IPS-18a (cell line): ENCODE results near the gene GPA33.

Source experiments
- H3K27ac ChIP-seq: one replicate; pipeline ENCODE4 v1.5.1; 2013; ENCODE audit warnings: low read length
- H3K27me3 ChIP-seq: one replicate; pipeline ENCODE4 v1.6.1; 2013; ENCODE audit warnings: mild to moderate bottlenecking, low read length; ENCODE audit not compliant: control insufficient read depth, insufficient read depth
- H3K36me3 ChIP-seq: one replicate; pipeline ENCODE4 v1.6.1; 2013; ENCODE audit warnings: low read depth, low read length; ENCODE audit not compliant: control insufficient read depth
- H3K4me1 ChIP-seq: one replicate; pipeline ENCODE4 v1.6.1; 2013; ENCODE audit warnings: low read depth, low read length; ENCODE audit not compliant: control insufficient read depth
- H3K4me3 ChIP-seq: one replicate; pipeline ENCODE4 v1.5.1; 2013; ENCODE audit warnings: low read length
- H3K9ac ChIP-seq: one replicate; pipeline ENCODE4 v1.6.1; 2013; ENCODE audit warnings: mild to moderate bottlenecking, low read length, moderate library complexity
- H3K9me3 ChIP-seq: one replicate; pipeline ENCODE4 v1.6.1; 2013; ENCODE audit warnings: low read depth, low read length; ENCODE audit not compliant: control insufficient read depth

GPA33 gene

DNA sequence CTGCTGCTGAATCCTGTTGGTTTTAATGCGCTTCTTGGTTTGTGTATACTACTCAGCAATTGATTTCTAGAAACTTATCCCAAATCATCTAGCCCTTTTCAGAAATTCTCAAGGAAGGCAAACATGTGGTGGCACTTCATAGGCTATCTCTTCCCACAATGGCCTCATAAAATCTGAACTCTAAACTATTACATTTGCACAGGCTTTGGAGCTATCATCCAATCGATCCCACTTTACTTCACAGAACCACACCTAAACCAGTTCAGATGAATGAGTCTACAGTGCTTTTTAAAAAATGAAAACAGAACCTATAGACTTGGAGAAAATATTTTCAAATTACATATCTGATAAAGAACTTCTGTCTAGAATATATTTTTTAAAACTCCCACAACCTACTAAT, 10.6 kb upstream of the GPA33 start:
- H3K27ac ChIP-seq = no peak overlapping the region
- H3K9me3 ChIP-seq = no peaks in the 10 kb centered on the region
- H3K27me3 ChIP-seq = no peaks in the 10 kb centered on the region
- H3K4me1 ChIP-seq = peaks cover 27% of the 10 kb centered on the region
- no peak overlapping the region for H3K4me3 ChIP-seq
- no peak overlapping the region for H3K9ac ChIP-seq
- no peaks in the 10 kb centered on the region for H3K36me3 ChIP-seq

DNA sequence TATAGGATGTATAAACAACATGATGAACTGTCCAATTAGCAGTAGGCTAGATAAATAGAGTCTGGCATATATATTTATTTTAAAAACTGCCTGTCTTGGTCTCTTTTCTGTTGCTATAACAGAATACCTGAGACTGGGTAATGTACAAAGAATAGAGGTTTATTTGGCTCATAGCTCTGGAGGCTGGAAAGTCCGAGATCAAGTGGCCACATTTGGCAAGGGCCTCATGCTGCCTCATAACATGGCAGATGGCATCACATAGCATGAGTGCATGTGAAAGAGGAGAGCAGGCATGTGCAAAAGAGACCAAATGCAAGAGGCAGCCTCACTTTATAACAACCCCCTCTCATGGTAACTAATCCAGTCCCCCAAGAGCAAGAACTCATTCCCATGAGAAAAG, 9.7 kb upstream of the GPA33 start:
- Histone ChIP-seq H3K4me3 (no peak overlapping the region), H3K27me3 (no peaks in the 10 kb centered on the region), H3K9ac (no peak overlapping the region), H3K27ac (no peak overlapping the region), H3K4me1 (peaks cover 18% of the 10 kb centered on the region), H3K36me3 (no peaks in the 10 kb centered on the region), H3K9me3 (no peaks in the 10 kb centered on the region)

DNA sequence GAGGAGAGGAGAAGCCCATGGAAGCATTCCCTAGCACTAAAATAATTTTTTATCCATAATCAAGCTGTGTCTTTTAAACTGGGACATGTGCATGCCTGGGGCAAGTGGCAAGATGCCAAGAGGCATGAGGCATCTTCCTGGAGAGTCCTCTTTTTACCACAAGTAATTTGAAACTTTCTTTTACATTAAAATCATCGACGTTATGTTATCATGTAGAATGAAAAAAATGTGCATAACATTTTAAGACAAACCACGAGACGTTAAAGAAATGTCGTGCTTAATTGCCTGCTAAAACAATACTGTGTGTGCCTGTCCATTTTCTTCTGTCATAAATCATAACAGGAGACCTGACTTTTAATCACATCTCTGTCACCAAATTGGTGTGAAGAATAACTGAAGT, 5.2 kb upstream of the GPA33 start:
- no peak overlapping the region for H3K9ac ChIP-seq
- no peak overlapping the region for H3K27ac ChIP-seq
- no peaks in the 10 kb centered on the region for H3K36me3 ChIP-seq
- no peak overlapping the region for H3K4me3 ChIP-seq
- no peaks in the 10 kb centered on the region for H3K4me1 ChIP-seq
- H3K27me3 ChIP-seq = no peaks in the 10 kb centered on the region
- H3K9me3 ChIP-seq = no peaks in the 10 kb centered on the region

DNA sequence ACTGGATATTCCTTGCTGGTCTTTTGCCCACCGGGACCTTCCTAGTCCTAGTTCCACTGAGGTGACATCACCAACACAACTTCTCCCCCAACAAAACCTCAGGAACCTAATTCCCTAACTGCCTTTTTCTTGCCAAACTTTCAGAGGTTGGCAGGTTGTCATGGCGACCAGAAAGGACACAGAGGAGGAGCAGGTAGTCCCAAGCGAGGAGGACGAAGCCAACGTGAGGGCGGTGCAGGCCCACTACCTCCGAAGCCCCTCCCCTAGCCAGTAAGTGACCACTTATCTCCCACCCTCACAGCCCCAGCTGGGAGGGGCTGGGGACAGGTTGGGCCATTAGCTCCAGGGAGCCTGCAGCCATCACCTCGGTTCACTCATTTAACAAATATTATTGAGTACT, 4.5 kb upstream of the GPA33 start:
- Histone ChIP-seq H3K9me3 (no peaks in the 10 kb centered on the region), H3K36me3 (no peaks in the 10 kb centered on the region), H3K27me3 (no peaks in the 10 kb centered on the region), H3K27ac (no peak overlapping the region), H3K4me1 (no peaks in the 10 kb centered on the region), H3K9ac (no peak overlapping the region), H3K4me3 (no peak overlapping the region)

DNA sequence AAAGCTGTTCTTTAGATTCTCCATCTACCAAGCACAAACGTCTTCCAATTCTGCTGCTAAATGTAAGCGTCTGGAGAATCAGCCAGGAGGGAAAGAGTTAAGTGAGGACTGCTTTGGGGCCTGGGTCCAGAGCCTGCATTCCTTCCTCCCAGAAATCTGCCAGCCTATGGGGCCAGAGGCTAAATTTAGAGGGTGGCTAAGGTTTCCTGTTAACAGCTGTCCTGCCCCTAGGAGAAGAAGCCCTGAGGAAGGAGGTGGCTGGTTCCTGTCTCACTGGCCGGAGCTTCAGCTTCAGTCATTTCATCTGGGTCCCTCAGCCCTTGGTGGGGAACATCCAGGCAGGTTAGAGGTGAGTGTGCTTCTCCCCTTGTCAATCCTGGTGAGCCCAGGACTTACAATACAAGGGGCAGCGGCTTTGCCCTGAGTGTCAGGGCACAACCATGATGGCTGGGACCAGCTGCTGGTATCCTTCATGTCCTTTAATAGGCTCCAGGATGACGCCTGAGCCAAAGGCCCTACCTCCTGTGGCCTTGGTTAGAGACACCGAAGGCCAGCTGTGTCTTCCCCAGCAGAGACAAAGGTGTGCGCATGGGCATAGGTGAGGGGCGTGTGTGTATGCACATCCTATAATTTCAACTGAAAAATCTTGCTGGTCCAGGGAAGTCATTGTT, 3.8 kb upstream of the GPA33 start, which contains the start of gene STYXL2:
Gene STYXL2, plus strand, starts transcription at position 230 of the 671 bp plus-strand sequence. CDS start 775 bp downstream, outside the sequence.
- Histone ChIP-seq H3K36me3 (no peaks in the 10 kb centered on the region), H3K4me3 (no peak within 1 kb of the TSS), H3K27ac (no peak within 1 kb of the TSS), H3K9ac (no peak within 1 kb of the TSS), H3K9me3 (no peaks in the 10 kb centered on the region), H3K4me1 (no peaks in the 10 kb centered on the region), H3K27me3 (no peaks in the 10 kb centered on the region)

DNA sequence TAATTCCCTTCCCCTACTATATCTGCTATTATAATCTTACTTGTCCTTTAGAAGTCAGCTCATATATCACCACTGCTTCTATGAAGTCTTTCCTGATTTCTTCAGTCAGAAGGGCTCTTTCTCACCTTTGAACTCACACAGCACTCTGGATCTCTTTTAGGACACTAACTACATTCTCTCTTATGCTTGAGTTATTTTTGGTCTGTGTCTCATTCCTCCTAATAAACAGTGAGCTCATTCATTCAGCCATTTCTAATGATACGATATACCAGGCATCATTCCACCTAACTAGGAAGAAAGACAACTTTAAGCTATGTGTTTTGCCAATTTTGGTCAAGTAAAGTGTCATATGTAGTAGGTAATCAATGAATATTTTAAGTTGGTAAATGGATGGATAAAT, 2.5 kb upstream of the GPA33 start:
- H3K36me3 ChIP-seq = no peaks in the 10 kb centered on the region
- H3K27me3 ChIP-seq = no peaks in the 10 kb centered on the region
- no peak overlapping the region for H3K4me3 ChIP-seq
- no peak overlapping the region for H3K27ac ChIP-seq
- no peaks in the 10 kb centered on the region for H3K4me1 ChIP-seq
- H3K9ac ChIP-seq = no peak overlapping the region
- no peaks in the 10 kb centered on the region for H3K9me3 ChIP-seq

DNA sequence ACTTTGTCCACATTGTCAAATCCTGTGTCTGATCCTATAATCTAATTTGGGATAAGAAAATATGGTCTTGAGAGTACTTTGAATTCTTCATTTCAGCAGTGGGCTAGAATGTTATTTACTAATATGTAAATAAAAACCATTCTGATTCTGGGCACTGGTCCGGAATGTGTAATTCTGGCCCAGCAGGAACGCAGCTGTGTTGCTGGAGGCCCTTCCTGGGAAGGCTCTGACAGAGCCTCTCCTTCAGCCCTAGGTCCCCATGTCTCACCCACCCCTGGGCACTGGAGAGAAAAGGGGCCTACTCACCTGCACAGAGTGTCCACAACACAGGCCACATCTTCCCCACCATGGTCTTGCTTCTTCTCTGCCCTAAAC, 251 bp downstream of the GPA33 start:
- Histone ChIP-seq H3K36me3 (no peaks in the 10 kb centered on the region), H3K9ac (no peak overlapping the region), H3K27ac (no peak overlapping the region), H3K4me1 (no peaks in the 10 kb centered on the region), H3K4me3 (no peak overlapping the region), H3K27me3 (no peaks in the 10 kb centered on the region), H3K9me3 (no peaks in the 10 kb centered on the region)

DNA sequence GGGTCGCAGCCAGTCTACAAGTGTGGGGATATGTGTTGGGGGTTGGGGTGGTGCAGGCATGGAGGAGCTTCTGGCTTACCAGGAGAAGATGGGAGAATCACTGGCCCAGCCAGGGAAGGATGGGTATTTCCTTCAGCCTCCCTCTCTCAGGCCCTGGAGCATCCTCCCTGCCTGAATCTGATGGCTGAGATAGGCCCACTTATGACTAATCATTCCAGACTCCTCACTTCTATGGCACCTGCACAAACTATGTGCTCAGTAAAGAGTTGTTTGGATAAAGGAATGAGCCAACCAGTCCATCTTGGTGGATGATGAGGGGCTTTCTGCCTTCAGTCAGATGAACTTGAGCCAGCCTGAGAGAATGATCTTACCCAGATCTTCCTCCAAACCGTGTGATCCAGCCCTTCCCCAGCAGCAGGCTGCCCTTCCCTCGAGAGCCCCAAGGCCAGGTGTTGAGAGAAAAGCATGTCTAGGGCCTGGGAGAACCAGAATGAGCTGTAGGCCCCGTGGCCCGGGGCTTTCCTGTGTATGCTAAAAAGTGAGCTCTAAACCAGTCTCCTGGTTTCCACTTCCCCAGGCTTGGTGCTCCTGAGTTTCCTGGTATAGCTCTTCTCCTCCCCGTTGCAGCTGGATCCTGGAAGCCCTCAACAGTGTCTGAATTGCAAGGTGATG, 1.3 kb downstream of the GPA33 start:
- no peaks in the 10 kb centered on the region for H3K27me3 ChIP-seq
- no peak overlapping the region for H3K4me3 ChIP-seq
- no peak overlapping the region for H3K27ac ChIP-seq
- no peak overlapping the region for H3K9ac ChIP-seq
- H3K9me3 ChIP-seq = no peaks in the 10 kb centered on the region
- H3K36me3 ChIP-seq = no peaks in the 10 kb centered on the region
- H3K4me1 ChIP-seq = no peaks in the 10 kb centered on the region

DNA sequence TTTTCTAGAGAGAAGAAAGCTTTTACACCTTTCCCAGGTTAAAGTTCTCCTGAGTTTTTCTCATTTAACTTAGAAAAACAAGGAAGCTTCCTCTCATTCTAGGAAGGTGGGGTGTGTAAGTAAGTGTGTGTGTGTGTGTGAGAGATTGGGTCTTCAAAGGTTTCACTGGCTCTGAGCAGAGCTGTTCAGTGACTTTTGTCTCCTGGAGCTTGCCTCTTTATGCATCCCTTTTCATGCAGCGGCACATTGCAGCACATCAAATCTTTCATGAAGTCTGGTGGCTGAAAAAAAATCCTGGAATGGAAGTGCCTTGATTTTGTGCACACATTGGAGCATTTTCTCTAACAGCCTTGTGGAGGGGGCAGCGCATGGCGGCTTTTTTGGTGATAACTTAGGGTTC, 3.4 kb downstream of the GPA33 start:
- no peaks in the 10 kb centered on the region for H3K9me3 ChIP-seq
- no peak overlapping the region for H3K9ac ChIP-seq
- no peak overlapping the region for H3K27ac ChIP-seq
- H3K4me1 ChIP-seq = no peaks in the 10 kb centered on the region
- no peaks in the 10 kb centered on the region for H3K27me3 ChIP-seq
- H3K36me3 ChIP-seq = no peaks in the 10 kb centered on the region
- no peak overlapping the region for H3K4me3 ChIP-seq

DNA sequence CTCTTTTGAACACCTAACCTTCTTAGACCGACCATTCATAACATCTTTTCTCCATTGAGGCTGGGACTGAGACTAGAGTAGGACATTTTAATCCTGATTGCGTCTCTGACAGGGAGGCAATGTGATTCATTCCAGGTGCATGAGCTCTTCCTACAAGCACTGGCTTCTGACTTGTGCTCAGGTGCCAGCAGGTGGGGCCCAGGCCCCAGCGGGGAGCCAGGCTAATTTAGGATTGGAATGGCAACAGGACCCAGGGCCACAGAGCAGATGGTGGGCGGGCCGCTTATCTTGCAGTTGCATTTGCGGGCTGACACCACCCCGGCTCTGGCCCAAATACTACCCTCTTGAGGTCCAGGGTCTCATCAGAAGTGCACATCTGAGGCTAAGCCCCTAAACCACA, 4.1 kb downstream of the GPA33 start:
- no peaks in the 10 kb centered on the region for H3K36me3 ChIP-seq
- H3K9ac ChIP-seq = no peak overlapping the region
- no peaks in the 10 kb centered on the region for H3K9me3 ChIP-seq
- H3K27ac ChIP-seq = no peak overlapping the region
- H3K4me3 ChIP-seq = no peak overlapping the region
- no peaks in the 10 kb centered on the region for H3K27me3 ChIP-seq
- no peaks in the 10 kb centered on the region for H3K4me1 ChIP-seq

DNA sequence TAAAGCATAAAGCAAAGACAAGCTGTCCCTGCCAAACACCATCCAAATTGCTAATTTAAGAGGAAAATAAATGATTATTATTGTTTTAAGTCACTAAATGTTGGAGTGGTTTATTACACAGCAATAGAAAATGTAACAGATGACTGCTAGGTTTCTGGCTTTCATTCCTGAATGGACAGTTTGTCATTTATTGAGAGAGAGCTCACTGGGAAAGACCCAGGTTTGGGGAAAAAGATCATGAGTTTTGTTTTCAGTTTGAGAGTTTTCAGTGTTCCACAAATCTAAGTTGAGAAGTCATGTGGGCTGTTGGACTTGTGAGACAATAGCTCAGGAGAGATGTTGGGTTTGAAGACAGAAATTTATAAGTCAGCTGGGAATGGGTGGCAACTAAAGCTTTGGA, 5.4 kb downstream of the GPA33 start:
- no peaks in the 10 kb centered on the region for H3K36me3 ChIP-seq
- no peak overlapping the region for H3K27ac ChIP-seq
- H3K4me1 ChIP-seq = no peaks in the 10 kb centered on the region
- H3K9ac ChIP-seq = no peak overlapping the region
- no peaks in the 10 kb centered on the region for H3K9me3 ChIP-seq
- no peak overlapping the region for H3K4me3 ChIP-seq
- no peaks in the 10 kb centered on the region for H3K27me3 ChIP-seq

DNA sequence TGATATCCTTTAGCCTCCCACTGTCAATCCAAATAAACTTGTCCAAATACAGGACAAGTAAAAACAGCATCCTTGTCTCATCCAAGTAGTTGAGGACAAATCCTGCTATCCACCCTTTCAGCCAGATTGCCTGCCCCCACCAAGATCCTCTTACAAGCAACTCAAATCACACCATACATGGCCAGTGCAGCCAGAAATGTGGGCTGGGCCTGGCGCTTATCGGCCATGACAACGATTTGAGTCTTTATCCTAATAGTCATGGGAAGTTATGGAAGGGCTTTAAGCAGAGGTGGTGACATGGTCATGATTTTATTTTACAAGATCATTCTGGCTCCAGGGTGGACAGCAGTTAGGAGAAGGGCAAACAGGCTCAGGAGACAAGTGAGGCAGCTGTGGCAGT, 6.3 kb downstream of the GPA33 start:
- H3K27ac ChIP-seq = no peak overlapping the region
- H3K4me3 ChIP-seq = no peak overlapping the region
- H3K36me3 ChIP-seq = no peaks in the 10 kb centered on the region
- no peaks in the 10 kb centered on the region for H3K4me1 ChIP-seq
- no peaks in the 10 kb centered on the region for H3K27me3 ChIP-seq
- no peak overlapping the region for H3K9ac ChIP-seq
- H3K9me3 ChIP-seq = no peaks in the 10 kb centered on the region
